LNCaP clone FGC (cell line): ENCODE measurements around the gene MUC20.
"Not testable (repeated sequence)": the region's sequence is repeated elsewhere in the genome, so short reads cannot be mapped to it uniquely, and the experiment has no call there.

Source experiments
- DNase-seq: peaks from one replicate; pipeline ENCODE4 v3.0.0-alpha.2; 2011; ENCODE audit warnings: low read depth
- H3K4me3 ChIP-seq: 2 replicates; pipeline ENCODE4 v1.5.1; 2011; ENCODE audit warnings: mild to moderate bottlenecking, low read depth, low read length, control low read depth
- CTCF ChIP-seq: IDR thresholded peaks from 2 replicates; pipeline ENCODE4 v1.5.1; 2012; ENCODE audit warnings: mild to moderate bottlenecking; ENCODE audit not compliant: control insufficient read depth, insufficient read depth; ENCODE audit errors: extremely low read depth

MUC20 gene

GRCh38 chr3:195709676-195710085 is 11.1 kb upstream of the MUC20 start:
- DNase-seq, result no peak
- no peak overlapping the region for H3K4me3 ChIP-seq
- no peak for TF ChIP-seq CTCF

- DNase-seq, result not testable (repeated sequence)
These were observed 10.5 kb upstream of the MUC20 start for GRCh38 chr3:195710126-195710905.

GRCh38 chr3:195711091-195711812 is 9.5 kb upstream of the MUC20 start:
- H3K4me3 ChIP-seq, DNase-seq: not testable (repeated sequence)

More at GRCh38 chr3:195710126-195710905, 10.5 kb upstream of the MUC20 start:
- not testable (repeated sequence) for H3K4me3 ChIP-seq

GRCh38 chr3:195711813-195712534 is 8.8 kb upstream of the MUC20 start:
- no peak for DNase-seq
- H3K4me3 ChIP-seq, result no peak overlapping the region
- no peak for TF ChIP-seq CTCF

- not testable (repeated sequence) for DNase-seq, H3K4me3 ChIP-seq
These were observed 8.3 kb upstream of the MUC20 start for GRCh38 chr3:195712535-195712910.

- DNase-seq, H3K4me3 ChIP-seq: not testable (repeated sequence)
These were observed 7.6 kb upstream of the MUC20 start for GRCh38 chr3:195713150-195713549.

GRCh38 chr3:195714380-195715011 is 6.3 kb upstream of the MUC20 start:
- H3K4me3 ChIP-seq, result no peak overlapping the region
- TF ChIP-seq CTCF, result no peak
- DNase-seq, result no peak

GRCh38 chr3:195715134-195715533 is 5.6 kb upstream of the MUC20 start:
- TF ChIP-seq CTCF, result no peak
- H3K4me3 ChIP-seq, result no peak overlapping the region
- DNase-seq, result no peak
